K562 (cell line): ENCODE measurements around the gene MMP11. TPM values are rescaled to one million over a fixed set of nuclear protein-coding genes. Genes with fewer than 3 reads are reported as not detected.

Experiments
- ATAC-seq: fragments of 200-7000 bp; cut with Tn5 transposase; 3 replicates; pipeline ENCODE4 v1.9.1; 2020; ENCODE audit warnings: moderate library complexity
- BruUV-seq: library from RNA; stranded (reverse); fragments of 400-500 nt; replicated peaks from 2 replicates; lab custom pipeline; 2021; lab: Mats Ljungman, UMichigan
- CTCF ChIA-PET: fragments of 300-600 bp; formaldehyde crosslinking; extraction: SDS; loops from one replicate; lab custom pipeline; 2021; ENCODE audit warnings: low intra/inter-chr PET ratio; lab: Yijun Ruan, JAX
- POLR2A ChIA-PET: fragments of 300-600, 350-650 bp; sonication (Branson Sonifier 250); formaldehyde crosslinking; extraction: SDS; loops from one replicate; lab custom pipeline; 2021; ENCODE audit warnings: antibody characterized with exemption, inconsistent platforms; lab: Yijun Ruan, JAX
- DNase-seq, 4 experiments: peaks; one replicate each; pipeline versions ENCODE4 v3.0.0 to v3.0.0-alpha.2; 2011 to 2018; ENCODE audit warnings: low spot score in 3 of 4, mixed read lengths in 3 of 4; ENCODE audit errors: extremely low read depth in 1 of 4
- FAIRE-seq: peaks from 2 replicates; lab custom pipeline; 2011; peaks lifted over from hg19 to GRCh38; lab: Jason Lieb, UNC
- H2AFZ ChIP-seq: 2 replicates; pipeline ENCODE4 v1.6.0; 2011; ENCODE audit warnings: low read depth, low read length, control low read depth, inconsistent platforms
- H3K27ac ChIP-seq: fragments of 200-600 bp; 3 replicates; pipeline ENCODE4 v1.8.0; 2011; ENCODE audit warnings: low read depth, mild to moderate bottlenecking, control low read depth, inconsistent platforms, low read length, moderate library complexity, mixed read lengths; ENCODE audit errors: extremely low read depth
- H3K27me3 ChIP-seq, 2 experiments: fragments of 300-600 bp in 1 of 2; 2 replicates in 1 of 2; 3 replicates in 1 of 2; pipeline versions ENCODE4 v1.6.0 to v1.8.0; 2011; ENCODE audit warnings: inconsistent platforms in 2 of 2, low read length in 2 of 2, mild to moderate bottlenecking in 1 of 2, mixed read lengths in 1 of 2, moderate library complexity in 1 of 2; ENCODE audit not compliant: control insufficient read depth in 2 of 2, insufficient read depth in 2 of 2
- H3K36me3 ChIP-seq: fragments of 300-600 bp; 3 replicates; pipeline ENCODE4 v1.8.0; 2011; ENCODE audit warnings: mild to moderate bottlenecking, low read length, inconsistent platforms; ENCODE audit not compliant: control insufficient read depth, insufficient read depth
- H3K4me1 ChIP-seq, 2 experiments: fragments of 200-600 bp in 1 of 2; replicated peaks in 1 of 2; 2 replicates in 1 of 2; 3 replicates in 1 of 2; pipeline versions ENCODE4 v1.5.1 to v1.8.0; 2011; ENCODE audit warnings: inconsistent platforms in 2 of 2, low read length in 2 of 2, mild to moderate bottlenecking in 1 of 2, mixed read lengths in 1 of 2, moderate library complexity in 1 of 2; ENCODE audit not compliant: control insufficient read depth in 2 of 2, insufficient read depth in 2 of 2
- H3K4me2 ChIP-seq: 2 replicates; pipeline ENCODE4 v1.6.1; 2011; ENCODE audit warnings: low read length, control low read depth, inconsistent platforms, mixed read lengths; ENCODE audit not compliant: insufficient read depth
- H3K4me3 ChIP-seq: fragments of 200-600 bp; sonication (generic), shearing (Covaris generic); 2 replicates; pipeline ENCODE4 v1.5.1; 2016; ENCODE audit warnings: control low read depth, inconsistent platforms
- H3K79me2 ChIP-seq: fragments of 200-600 bp; 3 replicates; pipeline ENCODE4 v1.8.0; 2011; ENCODE audit warnings: low read length, inconsistent platforms; ENCODE audit not compliant: control insufficient read depth, insufficient read depth
- H3K9ac ChIP-seq, 2 experiments: 2 replicates each; pipeline versions ENCODE4 v1.6.0 to v1.6.1; 2011; ENCODE audit warnings: low read depth in 2 of 2, low read length in 2 of 2, control low read depth in 1 of 2, inconsistent platforms in 1 of 2, mild to moderate bottlenecking in 1 of 2, mixed read lengths in 1 of 2; ENCODE audit not compliant: insufficient read depth in 1 of 2
- H3K9me1 ChIP-seq: one replicate; pipeline ENCODE4 v1.6.0; 2011; ENCODE audit warnings: inconsistent platforms, mild to moderate bottlenecking, low read length, moderate library complexity; ENCODE audit not compliant: control insufficient read depth, insufficient read depth
- H3K9me3 ChIP-seq: replicated peaks from 2 replicates; pipeline ENCODE4 v1.5.1; 2011; ENCODE audit warnings: low read depth, low read length, inconsistent platforms; ENCODE audit not compliant: control insufficient read depth, insufficient read depth
- H4K20me1 ChIP-seq: replicated peaks from 2 replicates; pipeline ENCODE4 v1.6.1; 2011; ENCODE audit warnings: low read length, inconsistent platforms, mixed read lengths; ENCODE audit not compliant: control insufficient read depth, insufficient read depth
- CEBPB ChIP-seq: fragments of 450-650 bp; IDR thresholded peaks from 2 replicates; pipeline ENCODE4 v1.6.1; 2016; ENCODE audit warnings: missing genetic modification characterization, missing compliant biosample characterization
- EWSR1 ChIP-seq: fragments of 450-650 bp; IDR thresholded peaks from 2 replicates; pipeline ENCODE4 v1.6.1; 2018; ENCODE audit warnings: borderline replicate concordance, mild to moderate bottlenecking, low read depth, moderate library complexity; ENCODE audit not compliant: partially characterized antibody
- GTF2E2 ChIP-seq: fragments of 200-800 bp; sonication (Bioruptor generic); IDR thresholded peaks from 2 replicates; pipeline ENCODE4 v1.6.1; 2016; ENCODE audit warnings: missing genetic modification characterization, missing compliant biosample characterization
- KDM2B ChIP-seq: fragments of 250-450 bp; sonication (Bioruptor Pico); IDR thresholded peaks from 2 replicates; pipeline ENCODE4 v1.8.0; 2021; ENCODE audit warnings: mild to moderate bottlenecking, moderate library complexity
- PATZ1 ChIP-seq: fragments of 250-450 bp; sonication (Bioruptor Pico); IDR thresholded peaks from 2 replicates; pipeline ENCODE4 v1.5.0; 2020; ENCODE audit warnings: mild to moderate bottlenecking, borderline replicate concordance
- RAD51 ChIP-seq: fragments of 450-650 bp; IDR thresholded peaks from 2 replicates; pipeline ENCODE4 v1.7.1; 2016; ENCODE audit warnings: low read depth, mild to moderate bottlenecking, borderline replicate concordance
- RFX1 ChIP-seq: fragments of 450-650 bp; IDR thresholded peaks from 2 replicates; pipeline ENCODE4 v1.6.1; 2016; ENCODE audit warnings: mild to moderate bottlenecking, moderate library complexity
- SMC3 ChIP-seq: conservative IDR thresholded peaks from 2 replicates; pipeline ENCODE4 v1.6.1; 2011; ENCODE audit warnings: low read depth, low read length, improper control_type of control experiment; ENCODE audit not compliant: insufficient read depth
- THRAP3 ChIP-seq: fragments of 450-650 bp; IDR thresholded peaks from 2 replicates; pipeline ENCODE4 v1.6.1; 2016; ENCODE audit warnings: mild to moderate bottlenecking, inconsistent platforms, borderline replicate concordance
- ZKSCAN8 ChIP-seq: fragments of 200-800 bp; sonication (Bioruptor generic); IDR thresholded peaks from 2 replicates; pipeline ENCODE4 v1.6.1; 2016; ENCODE audit warnings: missing genetic modification characterization, missing compliant biosample characterization
- ZNF24 ChIP-seq: fragments of 450-650 bp; IDR thresholded peaks from 2 replicates; pipeline ENCODE4 v1.6.1; 2016
- ZNF280B ChIP-seq: fragments of 250-450 bp; sonication (Bioruptor Pico); IDR thresholded peaks from 2 replicates; pipeline ENCODE4 v1.5.1; 2021; ENCODE audit warnings: mild to moderate bottlenecking
- ZNF316 ChIP-seq: fragments of 450-650 bp; IDR thresholded peaks from 2 replicates; pipeline ENCODE4 v1.6.1; 2016
- WGBS: fragments of 100-300 bp; shearing (Covaris generic); methylation state at CpG from one replicate; pipeline ENCODE4 v1.1.6; 2016; ENCODE audit warnings: low coverage, mixed read lengths; ENCODE audit not compliant: insufficient coverage; ENCODE audit errors: missing lambda C conversion rate; 5-methylcytosine and 5-hydroxymethylcytosine counted together
- in situ Hi-C: fragments of 300-500 bp; cut with MboI; formaldehyde crosslinking; loops from 4 replicates; pipeline ENCODE4 v1.15.0; 2018; ENCODE audit warnings: inconsistent platforms, mixed read lengths
- intact Hi-C: fragments of 100-400 bp; cut with micrococcal nuclease; formaldehyde crosslinking; loops from 2 replicates; pipeline ENCODE4 v1.14.2; 2022
- polyA plus RNA-seq, 8 experiments: library from polyadenylated mRNA; depleted of rRNA in 4 of 8; stranded (reverse) in 5 of 8; unstranded in 3 of 8; fragments of >200 nt; fragmentation: Nextera tagmentation in 2 of 8; fragmentation: Illumina TruSeq in 1 of 8; extraction: Ambion mirVana in 2 of 8; extraction: Trizol in 1 of 8; gene quantifications; 2 replicates each; pipeline versions ENCODE4 v1.2.1 to v1.2.3, GENCODE V29; 2011 to 2014; ENCODE audit warnings: inconsistent platforms in 1 of 8, missing spikeins in 1 of 8
- total RNA-seq, 7 experiments: library from RNA; depleted of rRNA in 6 of 7; stranded (reverse); fragments of >200 nt in 6 of 7; fragmentation: Illumina TruSeq in 2 of 7; extraction: Trizol in 2 of 7; gene quantifications; 2 replicates each; pipeline versions ENCODE4 v1.2.1 to v1.2.3, GENCODE V29; 2011 to 2021; ENCODE audit warnings: low replicate concordance in 1 of 7
- TF ChIP-seq, protein P1 (sequence below): fragments of 250-450 bp; sonication (Bioruptor Pico); IDR thresholded peaks from 2 replicates; pipeline ENCODE4 v1.9.0; 2021; ENCODE audit warnings: mild to moderate bottlenecking
- TF ChIP-seq, protein P2 (sequence below): fragments of 250-450 bp; sonication (Bioruptor Pico); IDR thresholded peaks from 2 replicates; pipeline ENCODE4 v1.4.0; 2020; ENCODE audit warnings: mild to moderate bottlenecking, moderate library complexity

MMP11 gene
- total and polyA plus RNA-seq, 9 of the 15 experiments (the other 6 are each of a cell fraction or from before 2014, with no cell fraction given) = 0.14 to 1.8 (median 1.1) TPM; not detected in 2

DNA sequence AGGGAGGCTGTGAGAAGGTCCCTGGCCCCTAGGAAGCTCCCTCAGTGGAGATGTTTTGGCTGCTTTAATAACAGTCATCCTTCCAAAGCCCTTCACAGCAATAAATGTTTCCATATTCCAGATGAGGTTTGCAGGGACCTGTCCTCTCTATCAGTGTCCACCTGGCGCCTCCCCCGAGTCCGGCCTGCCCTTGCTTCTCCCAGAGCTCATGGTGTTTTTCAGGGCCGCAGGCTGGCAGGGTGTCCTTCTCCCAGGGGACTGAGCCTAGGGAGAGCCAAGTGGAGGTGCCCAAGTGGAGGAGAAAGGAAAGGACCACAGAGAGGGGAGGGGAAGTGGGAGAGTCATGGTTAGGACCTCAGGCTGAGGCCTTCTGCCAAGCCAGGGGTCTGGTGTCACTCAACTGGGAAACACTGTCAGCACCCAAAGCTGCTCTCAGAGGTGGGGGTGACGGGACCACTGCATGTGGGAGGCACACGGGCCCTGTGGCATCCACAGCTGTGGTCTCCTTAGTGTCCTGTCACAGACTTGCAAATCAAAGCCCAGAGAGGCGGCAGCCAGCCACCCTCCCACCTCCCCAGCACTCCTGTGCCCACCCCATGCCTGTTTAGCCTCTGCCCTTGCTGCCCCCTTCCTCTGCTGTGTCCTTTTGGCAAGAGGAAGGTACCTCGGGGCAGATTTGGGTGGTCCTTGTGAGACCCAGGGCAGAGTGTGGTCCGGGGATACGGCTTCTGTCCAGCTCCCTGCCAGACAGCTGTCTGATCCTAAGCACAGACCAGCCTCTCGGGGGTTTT lies 59.8 kb downstream of the MMP11 start:
- CTCF ChIA-PET = no interaction called here
- in situ Hi-C loops = no loop called here
- TF ChIP-seq RFX1 (no peak), ZNF316 (no peak), ZNF280B (CRISPR knock-in tag) (no peak), GTF2E2 (tag) (no peak), KDM2B (CRISPR knock-in tag) (no peak), EWSR1 (no peak), RAD51 (no peak), SMC3 (no peak), THRAP3 (no peak), ZKSCAN8 (CRISPR knock-in tag) (no peak), CEBPB (tag) (no peak), PATZ1 (CRISPR knock-in tag) (no peak), ZNF24 (no peak)
- TF ChIP-seq, protein P1, sequence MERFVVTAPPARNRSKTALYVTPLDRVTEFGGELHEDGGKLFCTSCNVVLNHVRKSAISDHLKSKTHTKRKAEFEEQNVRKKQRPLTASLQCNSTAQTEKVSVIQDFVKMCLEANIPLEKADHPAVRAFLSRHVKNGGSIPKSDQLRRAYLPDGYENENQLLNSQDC (CRISPR knock-in tag) = no peak
- TF ChIP-seq, protein P2, sequence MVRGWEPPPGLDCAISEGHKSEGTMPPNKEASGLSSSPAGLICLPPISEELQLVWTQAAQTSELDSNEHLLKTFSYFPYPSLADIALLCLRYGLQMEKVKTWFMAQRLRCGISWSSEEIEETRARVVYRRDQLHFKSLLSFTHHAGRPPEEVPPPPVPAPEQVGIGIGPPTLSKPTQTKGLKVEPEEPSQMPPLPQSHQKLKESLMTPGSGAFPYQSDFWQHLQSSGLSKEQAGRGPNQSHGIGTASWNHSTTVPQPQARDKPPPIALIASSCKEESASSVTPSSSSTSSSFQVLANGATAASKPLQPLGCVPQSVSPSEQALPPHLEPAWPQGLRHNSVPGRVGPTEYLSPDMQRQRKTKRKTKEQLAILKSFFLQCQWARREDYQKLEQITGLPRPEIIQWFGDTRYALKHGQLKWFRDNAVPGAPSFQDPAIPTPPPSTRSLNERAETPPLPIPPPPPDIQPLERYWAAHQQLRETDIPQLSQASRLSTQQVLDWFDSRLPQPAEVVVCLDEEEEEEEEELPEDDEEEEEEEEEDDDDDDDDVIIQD (CRISPR knock-in tag) = no peak

More for the DNA sequence above, 59.8 kb downstream of the MMP11 start:
- Histone ChIP-seq H3K4me2 (no peak overlapping the region), H2AFZ (no peak overlapping the region), H3K9me3 (no peaks in the 10 kb centered on the region), H3K4me1 (peaks cover 0 to 20% of the 10 kb centered on the region in 2 experiments; a peak in 3 of 5 replicates), H3K4me3 (no peak overlapping the region), H3K27ac (no peak overlapping the region), H3K36me3 (peaks cover 55% of the 10 kb centered on the region; the same call in 2 of the 3 replicates), H3K9ac (no peak overlapping the region; a peak in 1 of 4 replicates), H3K9me1 (no peaks in the 10 kb centered on the region), H4K20me1 (no peaks in the 10 kb centered on the region; the same call in 1 of the 2 replicates), H3K27me3 (no peaks in the 10 kb centered on the region), H3K79me2 (no peaks in the 10 kb centered on the region)
- 76% methylated on average over 8 of the region's 11 CpGs for WGBS
- DNase-seq (no peak), ATAC-seq (no peak), FAIRE-seq (no peak)
- intact Hi-C loops = no loop called here
- POLR2A ChIA-PET = interaction anchor here (0.6 kb wide), 1 partner anchor 204 kb away, joined by 3 read pairs; no protein-coding TSS in a partner anchor
- no TSS peak for BruUV-seq
